Measurements from ENCODE around the gene PDE9A.

GRCh38 chr21:42755031-42755665 is 101.7 kb downstream of the PDE9A start:
- TF ChIP-seq ZNF425 (CRISPR knock-in tag; conservative IDR thresholded peaks at IDR 0.05): no peak
- no peak for TF ChIP-seq NR2C2 (CRISPR knock-in tag; IDR thresholded peaks at IDR 0.05)
- TF ChIP-seq CTCF (IDR thresholded peaks at IDR 0.05): no peak
- no peak for TF ChIP-seq CBFB (CRISPR knock-in tag; IDR thresholded peaks at IDR 0.05; ENCODE audit: low read depth)
- TF ChIP-seq ZNF423 (CRISPR knock-in tag; IDR thresholded peaks at IDR 0.05): no peak
- TF ChIP-seq CDX4 (CRISPR knock-in tag; IDR thresholded peaks at IDR 0.05; ENCODE audit: borderline replicate concordance): no peak
- no peak for TF ChIP-seq SP1 (CRISPR knock-in tag; conservative IDR thresholded peaks at IDR 0.05)
- TF ChIP-seq PRRX2 (CRISPR knock-in tag; IDR thresholded peaks at IDR 0.05): no peak
- TF ChIP-seq FOXJ3 (CRISPR knock-in tag; IDR thresholded peaks at IDR 0.05; ENCODE audit: borderline replicate concordance): no peak
- no peak for TF ChIP-seq ATF2 (CRISPR knock-in tag; IDR thresholded peaks at IDR 0.05; ENCODE audit: borderline replicate concordance, low read depth)

Measured in WTC11 (cell line).